Neural cell (in vitro differentiated cells): ENCODE data around the gene NAPG.

Experiments used
- CTCF ChIP-seq: fragments of 450-650 bp; IDR thresholded peaks from 2 replicates; pipeline ENCODE4 v1.5.1; 2014; ENCODE audit warnings: antibody characterized with exemption, mild to moderate bottlenecking, moderate library complexity; ENCODE audit not compliant: poor library complexity, severe bottlenecking
- EP300 ChIP-seq: fragments of 450-650 bp; conservative IDR thresholded peaks from 2 replicates; pipeline ENCODE4 v1.6.1; 2014; ENCODE audit warnings: antibody characterized with exemption, mild to moderate bottlenecking, moderate library complexity; ENCODE audit not compliant: poor library complexity, severe bottlenecking
- EZH2 ChIP-seq: fragments of 200-600, 300-800 bp; shearing (Covaris generic), sonication (generic); IDR thresholded peaks from 2 replicates; pipeline ENCODE4 v1.6.1; 2014; ENCODE audit warnings: antibody characterized with exemption, low read length, borderline replicate concordance, mild to moderate bottlenecking; ENCODE audit not compliant: insufficient read depth, poor library complexity, severe bottlenecking
- POLR2AphosphoS5 ChIP-seq: IDR thresholded peaks from 2 replicates; pipeline ENCODE4 v1.6.1; 2012
- REST ChIP-seq: IDR thresholded peaks from 2 replicates; pipeline ENCODE4 v1.6.1; 2012; ENCODE audit warnings: borderline replicate concordance
- SMC3 ChIP-seq: fragments of 450-650 bp; conservative IDR thresholded peaks from 2 replicates; pipeline ENCODE4 v1.6.1; 2014; ENCODE audit warnings: antibody characterized with exemption, mild to moderate bottlenecking, moderate library complexity; ENCODE audit not compliant: poor library complexity

GRCh38 chr18:10557085-10557677, 31.4 kb downstream of the NAPG start:
- TF ChIP-seq REST (no peak), CTCF (no peak), EZH2 (no peak), SMC3 (no peak), POLR2AphosphoS5 (no peak), EP300 (no peak)
